PFSK-1 (cell line): ENCODE results near the gene LTF.

Experiments used
- POLR2AphosphoS5 ChIP-seq: IDR thresholded peaks from 2 replicates; pipeline ENCODE4 v1.6.1; 2012; ENCODE audit warnings: low read depth, mild to moderate bottlenecking, control low read depth, low read length, moderate library complexity
- SIN3A ChIP-seq: IDR thresholded peaks from 2 replicates; pipeline ENCODE4 v1.6.1; 2012; ENCODE audit warnings: mild to moderate bottlenecking, low read length, moderate library complexity, borderline replicate concordance; ENCODE audit not compliant: insufficient read depth
- TAF1 ChIP-seq: IDR thresholded peaks from 2 replicates; pipeline ENCODE4 v1.6.1; 2012; ENCODE audit warnings: low read length, control low read depth, borderline replicate concordance; ENCODE audit not compliant: insufficient read depth
- TF ChIP-seq, protein P1 (sequence below), 2 experiments: IDR thresholded peaks; 2 replicates each; pipeline versions ENCODE4 v1.6.1 to v1.8.0; 2011 to 2012; ENCODE audit warnings: low read depth in 2 of 2, low read length in 2 of 2, control low read depth in 1 of 2, inconsistent platforms in 1 of 2, mild to moderate bottlenecking in 1 of 2, moderate library complexity in 1 of 2; ENCODE audit not compliant: insufficient read depth in 1 of 2

DNA sequence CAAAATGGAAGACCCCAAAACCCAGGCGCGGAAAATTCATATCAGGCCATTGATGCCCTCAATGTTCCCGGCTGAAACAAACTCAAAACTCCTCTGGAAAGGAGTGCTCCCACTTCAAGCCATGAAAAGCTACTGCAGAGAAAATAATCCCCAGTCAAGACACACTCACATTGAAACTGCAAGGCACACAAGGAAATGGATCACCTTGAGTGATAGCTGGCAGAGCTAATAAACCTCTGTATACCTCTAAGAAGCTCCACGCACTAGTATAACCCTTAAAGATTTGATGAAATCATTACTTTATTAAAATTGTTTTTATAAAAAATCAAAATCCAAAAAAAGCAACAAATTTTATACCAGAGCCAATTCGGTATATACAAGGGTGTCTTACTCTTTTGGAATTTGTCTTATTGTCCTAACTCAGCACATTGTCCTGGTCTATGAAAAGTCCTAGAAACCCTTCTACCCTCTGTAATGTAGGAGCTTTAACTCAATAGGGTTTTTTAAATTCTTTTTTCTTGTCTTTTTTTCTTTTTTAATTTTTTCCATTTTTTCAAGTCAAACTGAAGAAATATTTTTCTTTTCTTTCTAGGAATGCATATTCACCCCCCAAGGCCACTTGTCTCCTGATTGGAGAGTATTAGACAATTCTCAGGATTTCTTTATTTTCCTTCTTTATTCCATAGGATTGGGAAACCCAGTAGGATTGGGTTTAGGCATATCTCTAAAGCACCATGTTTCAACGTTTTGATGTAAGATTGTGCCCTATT lies 66.3 kb downstream of the LTF start:
- TF ChIP-seq SIN3A (no peak), POLR2AphosphoS5 (no peak), TAF1 (no peak)
- TF ChIP-seq, protein P1, sequence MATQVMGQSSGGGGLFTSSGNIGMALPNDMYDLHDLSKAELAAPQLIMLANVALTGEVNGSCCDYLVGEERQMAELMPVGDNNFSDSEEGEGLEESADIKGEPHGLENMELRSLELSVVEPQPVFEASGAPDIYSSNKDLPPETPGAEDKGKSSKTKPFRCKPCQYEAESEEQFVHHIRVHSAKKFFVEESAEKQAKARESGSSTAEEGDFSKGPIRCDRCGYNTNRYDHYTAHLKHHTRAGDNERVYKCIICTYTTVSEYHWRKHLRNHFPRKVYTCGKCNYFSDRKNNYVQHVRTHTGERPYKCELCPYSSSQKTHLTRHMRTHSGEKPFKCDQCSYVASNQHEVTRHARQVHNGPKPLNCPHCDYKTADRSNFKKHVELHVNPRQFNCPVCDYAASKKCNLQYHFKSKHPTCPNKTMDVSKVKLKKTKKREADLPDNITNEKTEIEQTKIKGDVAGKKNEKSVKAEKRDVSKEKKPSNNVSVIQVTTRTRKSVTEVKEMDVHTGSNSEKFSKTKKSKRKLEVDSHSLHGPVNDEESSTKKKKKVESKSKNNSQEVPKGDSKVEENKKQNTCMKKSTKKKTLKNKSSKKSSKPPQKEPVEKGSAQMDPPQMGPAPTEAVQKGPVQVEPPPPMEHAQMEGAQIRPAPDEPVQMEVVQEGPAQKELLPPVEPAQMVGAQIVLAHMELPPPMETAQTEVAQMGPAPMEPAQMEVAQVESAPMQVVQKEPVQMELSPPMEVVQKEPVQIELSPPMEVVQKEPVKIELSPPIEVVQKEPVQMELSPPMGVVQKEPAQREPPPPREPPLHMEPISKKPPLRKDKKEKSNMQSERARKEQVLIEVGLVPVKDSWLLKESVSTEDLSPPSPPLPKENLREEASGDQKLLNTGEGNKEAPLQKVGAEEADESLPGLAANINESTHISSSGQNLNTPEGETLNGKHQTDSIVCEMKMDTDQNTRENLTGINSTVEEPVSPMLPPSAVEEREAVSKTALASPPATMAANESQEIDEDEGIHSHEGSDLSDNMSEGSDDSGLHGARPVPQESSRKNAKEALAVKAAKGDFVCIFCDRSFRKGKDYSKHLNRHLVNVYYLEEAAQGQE (IDR thresholded peaks at IDR 0.05; ENCODE audit: insufficient read depth in 1 of 2, low read depth in 2 of 2, low read length in 2 of 2), result no peak
